KOPT-K1 (cell line): ENCODE data around the gene SMIM11.
"Not testable (repeated sequence)": the region's sequence is repeated elsewhere in the genome, so short reads cannot be mapped to it uniquely, and the experiment has no call there.

ENCODE experiments used
- H3K27ac ChIP-seq: fragments of 200-600 bp; sonication (generic); 2 replicates; pipeline ENCODE4 v1.5.1; 2016; ENCODE audit warnings: antibody characterized with exemption, mild to moderate bottlenecking, low read depth, low read length; ENCODE audit not compliant: poor library complexity, severe bottlenecking
- H3K36me3 ChIP-seq: fragments of 200-600 bp; sonication (generic); 2 replicates; pipeline ENCODE4 v1.5.1; 2017; ENCODE audit warnings: antibody characterized with exemption, mild to moderate bottlenecking, low read length, moderate library complexity; ENCODE audit not compliant: insufficient read depth
- H3K9me3 ChIP-seq: fragments of 200-600 bp; sonication (generic); 2 replicates; pipeline ENCODE4 v1.5.1; 2017; ENCODE audit warnings: antibody characterized with exemption, low read length, mild to moderate bottlenecking; ENCODE audit not compliant: insufficient read depth, poor library complexity, severe bottlenecking

The SMIM11 gene

DNA sequence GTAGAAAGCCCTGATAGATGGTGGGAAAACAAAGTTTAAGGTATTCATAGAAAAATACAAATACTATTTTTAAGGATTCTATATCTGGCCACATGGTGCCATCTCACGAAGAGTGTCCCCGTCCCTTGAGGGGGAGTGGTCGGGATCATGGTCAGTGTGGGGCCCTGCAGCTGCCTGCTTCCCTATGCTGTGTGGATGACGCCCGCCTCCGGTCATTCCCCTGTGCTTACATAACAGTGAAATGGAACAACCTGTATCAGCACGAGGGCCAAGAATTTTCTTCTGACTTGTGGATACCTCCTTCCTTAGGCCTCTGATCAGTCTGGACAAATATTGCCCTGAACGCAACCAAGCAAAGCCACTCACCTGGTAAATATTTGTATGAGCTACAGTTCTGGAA is 52.0 kb downstream of the SMIM11 start:
- not testable (repeated sequence) for H3K9me3 ChIP-seq, H3K36me3 ChIP-seq

DNA sequence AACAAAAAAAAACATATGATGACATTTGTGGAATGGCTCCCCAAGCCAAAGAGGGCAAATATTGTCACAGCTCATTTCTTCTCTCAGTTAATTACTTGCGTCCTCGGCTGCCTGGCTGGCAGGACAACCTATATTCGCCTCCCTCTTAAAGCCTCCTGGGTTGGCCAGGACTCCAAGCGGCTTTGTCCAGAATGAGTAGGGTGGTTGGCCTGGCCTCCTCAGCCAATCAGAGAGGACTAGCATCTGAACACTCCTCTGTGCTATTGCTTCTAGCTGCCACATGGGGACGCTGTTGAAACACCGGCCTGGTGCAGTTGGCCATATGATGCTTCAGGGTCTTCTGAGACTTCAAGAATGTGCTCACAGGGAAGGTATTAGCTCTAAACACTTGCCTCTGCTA is 53.1 kb downstream of the SMIM11 start:
- not testable (repeated sequence) for H3K9me3 ChIP-seq, H3K36me3 ChIP-seq, H3K27ac ChIP-seq

More for the DNA sequence above, 52.0 kb downstream of the SMIM11 start:
- not testable (repeated sequence) for H3K27ac ChIP-seq

DNA sequence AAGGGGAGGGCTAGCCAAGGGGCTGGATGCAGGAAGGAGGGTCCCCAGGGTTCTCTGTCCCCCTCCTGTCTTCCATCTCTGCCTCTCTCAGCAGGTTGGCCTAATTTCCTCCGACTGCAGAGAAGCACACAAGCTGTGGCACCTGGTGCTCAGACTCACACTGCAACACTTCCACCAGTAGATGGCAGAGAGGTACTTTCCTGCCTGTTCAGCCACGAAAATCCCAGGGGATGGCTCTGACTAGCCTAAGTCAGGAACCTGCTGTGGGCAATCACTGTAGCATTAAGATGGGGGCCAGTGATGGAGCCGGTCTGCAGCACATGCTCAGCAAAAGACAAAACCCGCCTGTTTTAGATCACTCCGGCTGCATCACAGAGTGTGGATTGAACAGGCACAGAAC is 54.4 kb downstream of the SMIM11 start:
- not testable (repeated sequence) for H3K36me3 ChIP-seq, H3K27ac ChIP-seq, H3K9me3 ChIP-seq
